Measurements from ENCODE around the gene DOCK2. TPM values are rescaled to one million over a fixed set of nuclear protein-coding genes. Genes with fewer than 3 reads are reported as not detected.

Gene DOCK2
- total RNA-seq, 1 experiment from 2014 or later, result 2.2 TPM

DNA sequence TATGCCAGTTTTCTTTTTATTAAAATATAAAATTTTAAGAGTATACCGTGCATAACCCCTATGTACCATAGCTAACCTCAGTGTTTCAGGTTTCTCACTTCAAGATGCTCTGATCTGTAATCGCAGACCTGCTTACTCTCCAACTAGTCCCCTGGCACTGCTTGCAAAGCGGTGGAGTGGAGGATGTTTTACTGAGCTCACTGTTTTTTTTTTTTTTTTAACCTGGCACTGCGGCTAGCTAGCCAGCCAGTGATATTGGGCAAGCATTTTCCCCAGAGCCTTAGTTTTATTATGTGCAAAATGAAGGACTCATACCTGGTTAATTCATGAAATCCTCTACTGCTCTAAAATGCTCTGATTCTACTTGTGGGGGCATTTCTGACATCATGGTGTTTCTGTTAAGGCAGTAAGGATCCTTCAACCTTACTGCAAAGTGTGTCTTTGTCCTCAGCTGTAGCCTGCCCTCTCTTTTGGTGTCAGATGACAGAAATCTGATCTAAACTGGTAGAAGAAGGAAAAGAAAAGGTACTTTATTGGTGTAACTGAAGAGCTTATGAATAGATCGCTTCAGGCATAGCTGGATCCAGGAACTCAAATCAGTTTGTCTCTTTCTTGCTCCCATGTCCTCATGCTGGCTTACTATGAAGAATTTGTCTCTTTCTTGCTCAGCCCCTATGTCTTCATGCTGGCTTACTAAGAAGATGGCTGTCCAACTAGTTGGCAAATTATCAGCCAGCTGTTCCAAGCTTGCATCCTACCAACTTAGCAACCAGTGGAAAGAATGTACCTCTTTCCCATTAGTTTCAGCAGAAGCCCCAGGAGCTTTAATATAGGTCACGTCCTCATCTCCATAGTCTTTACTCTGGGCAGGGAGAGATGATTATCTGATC is 59.8 kb downstream of the DOCK2 start:
- Histone ChIP-seq H3K9me3 (ENCODE audit: low read depth, low read length, poor library complexity, severe bottlenecking) (no peaks in the 10 kb centered on the region), H3K27me3 (replicated peaks; ENCODE audit: insufficient read depth, low read depth, low read length, poor library complexity) (no peaks in the 10 kb centered on the region), H3K36me3 (ENCODE audit: insufficient read depth, low read length, poor library complexity, severe bottlenecking) (no peaks in the 10 kb centered on the region), H3K27ac (ENCODE audit: low read depth, low read length, poor library complexity, severe bottlenecking) (no peak overlapping the region), H3K4me3 (ENCODE audit: low read depth, low read length, poor library complexity, severe bottlenecking) (no peak overlapping the region), H3K4me1 (ENCODE audit: insufficient read depth, low read length, poor library complexity, severe bottlenecking) (peaks cover 9% of the 10 kb centered on the region)
- BruUV-seq (replicated peaks), result no TSS peak
- no peak for DNase-seq (ENCODE audit: low spot score)
- ChIA-PET CTCF (no interaction called here), POLR2A (ENCODE audit: low non-redundant PET) (interaction anchor here (0.5 kb wide), 1 partner anchor 344 kb away, joined by 3 read pairs; no protein-coding TSS in a partner anchor)
- intact Hi-C loops (cut with micrococcal nuclease; ENCODE audit: unreplicated experiment), result no loop called here
- no peak for TF ChIP-seq EZH2 (IDR thresholded peaks at IDR 0.05; ENCODE audit: borderline replicate concordance, low read depth, low read length, poor library complexity, severe bottlenecking)
- TF ChIP-seq, protein P1, sequence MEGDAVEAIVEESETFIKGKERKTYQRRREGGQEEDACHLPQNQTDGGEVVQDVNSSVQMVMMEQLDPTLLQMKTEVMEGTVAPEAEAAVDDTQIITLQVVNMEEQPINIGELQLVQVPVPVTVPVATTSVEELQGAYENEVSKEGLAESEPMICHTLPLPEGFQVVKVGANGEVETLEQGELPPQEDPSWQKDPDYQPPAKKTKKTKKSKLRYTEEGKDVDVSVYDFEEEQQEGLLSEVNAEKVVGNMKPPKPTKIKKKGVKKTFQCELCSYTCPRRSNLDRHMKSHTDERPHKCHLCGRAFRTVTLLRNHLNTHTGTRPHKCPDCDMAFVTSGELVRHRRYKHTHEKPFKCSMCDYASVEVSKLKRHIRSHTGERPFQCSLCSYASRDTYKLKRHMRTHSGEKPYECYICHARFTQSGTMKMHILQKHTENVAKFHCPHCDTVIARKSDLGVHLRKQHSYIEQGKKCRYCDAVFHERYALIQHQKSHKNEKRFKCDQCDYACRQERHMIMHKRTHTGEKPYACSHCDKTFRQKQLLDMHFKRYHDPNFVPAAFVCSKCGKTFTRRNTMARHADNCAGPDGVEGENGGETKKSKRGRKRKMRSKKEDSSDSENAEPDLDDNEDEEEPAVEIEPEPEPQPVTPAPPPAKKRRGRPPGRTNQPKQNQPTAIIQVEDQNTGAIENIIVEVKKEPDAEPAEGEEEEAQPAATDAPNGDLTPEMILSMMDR (conservative IDR thresholded peaks at IDR 0.05; ENCODE audit: low read depth, low read length), result no peak

DNA sequence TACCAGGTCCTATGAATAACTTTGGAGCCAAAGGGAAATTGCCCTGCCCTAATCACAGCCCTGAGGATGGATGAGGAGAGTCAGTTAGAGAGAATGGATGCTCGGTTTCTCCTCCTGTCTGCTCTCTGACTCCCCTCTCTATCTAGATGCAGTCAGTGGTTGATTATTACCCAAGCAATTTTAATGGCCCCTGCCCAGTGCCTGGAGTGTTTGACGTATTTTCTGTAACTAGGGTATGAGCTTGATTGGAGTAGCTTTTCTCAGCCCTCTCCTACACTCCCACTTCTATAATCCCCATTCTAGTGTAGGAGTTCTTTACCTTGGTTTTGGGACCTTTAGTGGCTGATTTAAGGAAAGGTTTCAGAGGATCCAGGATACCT is 60.4 kb downstream of the DOCK2 start:
- CTCF ChIA-PET, result no interaction called here
- H3K36me3 ChIP-seq (ENCODE audit: insufficient read depth, low read length, poor library complexity, severe bottlenecking), result no peaks in the 10 kb centered on the region
- H3K4me3 ChIP-seq (ENCODE audit: low read depth, low read length, poor library complexity, severe bottlenecking), result no peak overlapping the region
- intact Hi-C loops (cut with micrococcal nuclease; ENCODE audit: unreplicated experiment), result no loop called here
- H3K9me3 ChIP-seq (ENCODE audit: low read depth, low read length, poor library complexity, severe bottlenecking), result no peaks in the 10 kb centered on the region
- H3K27me3 ChIP-seq (replicated peaks; ENCODE audit: insufficient read depth, low read depth, low read length, poor library complexity), result no peaks in the 10 kb centered on the region
- no peak overlapping the region for H3K27ac ChIP-seq (ENCODE audit: low read depth, low read length, poor library complexity, severe bottlenecking)
- peaks cover 15% of the 10 kb centered on the region for H3K4me1 ChIP-seq (ENCODE audit: insufficient read depth, low read length, poor library complexity, severe bottlenecking)
- DNase-seq (ENCODE audit: low spot score), result no peak
- TF ChIP-seq, protein P1 (conservative IDR thresholded peaks at IDR 0.05; ENCODE audit: low read depth, low read length), result no peak
- TF ChIP-seq EZH2 (IDR thresholded peaks at IDR 0.05; ENCODE audit: borderline replicate concordance, low read depth, low read length, poor library complexity, severe bottlenecking), result no peak
- no TSS peak for BruUV-seq (replicated peaks)
- POLR2A ChIA-PET (ENCODE audit: low non-redundant PET), result no interaction called here

DNA sequence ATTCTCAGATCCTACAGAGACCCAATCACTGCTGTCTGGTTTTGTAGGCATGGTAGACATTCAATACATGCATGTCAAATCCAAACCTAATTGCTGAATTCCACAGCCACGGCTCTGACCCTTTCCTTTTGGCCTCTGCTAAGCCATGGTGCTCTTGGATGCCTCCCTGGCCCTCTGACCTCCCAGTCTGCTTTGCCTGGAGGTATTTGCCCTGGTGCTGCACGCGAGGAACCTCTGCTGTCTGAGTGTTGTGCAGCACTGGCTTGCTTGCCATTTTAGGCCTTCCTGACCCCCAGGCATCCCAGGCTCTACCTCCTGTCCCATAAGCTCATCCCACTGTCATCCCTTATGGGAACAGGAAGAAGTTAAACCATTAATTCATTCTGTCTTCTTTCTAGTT is 60.9 kb downstream of the DOCK2 start:
- Histone ChIP-seq H3K36me3 (ENCODE audit: insufficient read depth, low read length, poor library complexity, severe bottlenecking) (no peaks in the 10 kb centered on the region), H3K4me1 (ENCODE audit: insufficient read depth, low read length, poor library complexity, severe bottlenecking) (peaks cover 20% of the 10 kb centered on the region), H3K27ac (ENCODE audit: low read depth, low read length, poor library complexity, severe bottlenecking) (no peak overlapping the region), H3K9me3 (ENCODE audit: low read depth, low read length, poor library complexity, severe bottlenecking) (no peaks in the 10 kb centered on the region), H3K4me3 (ENCODE audit: low read depth, low read length, poor library complexity, severe bottlenecking) (no peak overlapping the region), H3K27me3 (replicated peaks; ENCODE audit: insufficient read depth, low read depth, low read length, poor library complexity) (no peaks in the 10 kb centered on the region)
- DNase-seq (ENCODE audit: low spot score), result no peak
- no TSS peak for BruUV-seq (replicated peaks)
- CTCF ChIA-PET, result no interaction called here
- intact Hi-C loops (cut with micrococcal nuclease; ENCODE audit: unreplicated experiment), result no loop called here
- POLR2A ChIA-PET (ENCODE audit: low non-redundant PET), result no interaction called here
- TF ChIP-seq, protein P1 (conservative IDR thresholded peaks at IDR 0.05; ENCODE audit: low read depth, low read length), result no peak
- no peak for TF ChIP-seq EZH2 (IDR thresholded peaks at IDR 0.05; ENCODE audit: borderline replicate concordance, low read depth, low read length, poor library complexity, severe bottlenecking)

Data from A673 (cell line).